ENCODE measurements around the gene TPPP3. TPM values are rescaled to one million over a fixed set of nuclear protein-coding genes. Genes with fewer than 3 reads are reported as not detected.

TPPP3 gene
- total RNA-seq, 1 experiment from 2014 or later = 0.95 TPM

DNA sequence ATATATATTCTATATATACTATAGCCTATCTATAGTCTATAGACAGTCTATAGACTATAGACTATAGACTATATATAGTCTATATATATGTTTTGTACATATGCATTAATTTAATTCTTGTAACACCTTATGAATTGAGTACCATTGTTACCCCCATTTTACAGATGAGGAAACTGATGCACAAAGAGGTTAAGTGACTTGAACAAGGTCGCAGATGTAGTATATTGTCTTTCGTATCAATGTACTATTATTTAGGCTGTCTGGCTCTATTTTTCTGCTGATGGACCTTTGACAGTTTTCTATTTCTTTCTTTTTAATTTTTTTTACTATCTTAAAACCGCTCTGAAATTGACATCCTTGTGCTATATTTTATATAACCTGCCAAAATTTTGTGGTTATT lies 52.0 kb downstream of the TPPP3 start:
- no TSS peak for BruUV-seq (replicated peaks)
- Histone ChIP-seq H3K9me3 (ENCODE audit: control insufficient read depth, insufficient read depth, low read depth, low read length) (no peaks in the 10 kb centered on the region), H3K4me1 (ENCODE audit: control insufficient read depth, insufficient read depth, low read length) (no peaks in the 10 kb centered on the region), H3K27me3 (ENCODE audit: control insufficient read depth, insufficient read depth, low read length) (no peaks in the 10 kb centered on the region), H3K4me3 (ENCODE audit: low read depth in 2 of 2, low read length in 2 of 2) (no peak overlapping the region), H3K27ac (ENCODE audit: low read length) (no peak overlapping the region), H3K36me3 (ENCODE audit: control insufficient read depth, insufficient read depth, low read length) (no peaks in the 10 kb centered on the region)
- TF ChIP-seq POLR2AphosphoS5 (IDR thresholded peaks at IDR 0.05; ENCODE audit: low read depth, low read length) (no peak), SIN3A (IDR thresholded peaks at IDR 0.05; ENCODE audit: borderline replicate concordance, insufficient read depth, low read depth, low read length) (no peak), TCF7L2 (IDR thresholded peaks at IDR 0.05; ENCODE audit: low read depth, low read length) (no peak), CTCF (IDR thresholded peaks at IDR 0.05) (no peak), REST (IDR thresholded peaks at IDR 0.05; ENCODE audit: insufficient read depth in 1 of 2, low read depth in 2 of 2, low read length in 1 of 2) (no peak)
- POLR2A ChIA-PET = no interaction called here
- DNase-seq (ENCODE audit: low read depth, low spot score) (no peak), ATAC-seq (no peak)
- CTCF ChIA-PET = no interaction called here
- intact Hi-C loops (cut with micrococcal nuclease; ENCODE audit: unreplicated experiment) (no loop called here), in situ Hi-C loops (cut with HindIII; ENCODE audit: low pct_unique_long_range_greater_than_20kb, low sequenced_read_pairs) (no loop called here)

Other genes with a start within 250 kb of the TPPP3 start
- 11.5 TPM for gene B3GNT9, start 242.5 kb downstream of the TPPP3 start, total RNA-seq (2021; ENCODE audit: unreplicated experiment)
- 18.5 TPM for gene TRADD, start 233.6 kb downstream of the TPPP3 start, total RNA-seq (2021; ENCODE audit: unreplicated experiment)
- gene FBXL8, start 233.5 kb downstream of the TPPP3 start, total RNA-seq (2021; ENCODE audit: unreplicated experiment) = 17.8 TPM
- gene HSF4, start 228.8 kb downstream of the TPPP3 start, total RNA-seq (2021; ENCODE audit: unreplicated experiment) = 38.6 TPM
- 27.9 TPM for gene NOL3, start 223.0 kb downstream of the TPPP3 start, total RNA-seq (2021; ENCODE audit: unreplicated experiment)
- gene MATCAP1, start 209.5 kb downstream of the TPPP3 start, total RNA-seq (2021; ENCODE audit: unreplicated experiment) = 13.9 TPM
- 0.41 TPM for gene EXOC3L1, start 203.4 kb downstream of the TPPP3 start, total RNA-seq (2021; ENCODE audit: unreplicated experiment)
- 74.5 TPM for gene E2F4, start 201.3 kb downstream of the TPPP3 start, total RNA-seq (2021; ENCODE audit: unreplicated experiment)
- 2.0 TPM for gene ELMO3, start 194.4 kb downstream of the TPPP3 start, total RNA-seq (2021; ENCODE audit: unreplicated experiment)
- 25.6 TPM for gene TMEM208, start 166.4 kb downstream of the TPPP3 start, total RNA-seq (2021; ENCODE audit: unreplicated experiment)
- 9.3 TPM for gene FHOD1, start 146.0 kb downstream of the TPPP3 start, total RNA-seq (2021; ENCODE audit: unreplicated experiment)
- gene SLC9A5, start 144.5 kb downstream of the TPPP3 start, total RNA-seq (2021; ENCODE audit: unreplicated experiment) = 1.7 TPM
- gene PLEKHG4, start 114.0 kb downstream of the TPPP3 start, total RNA-seq (2021; ENCODE audit: unreplicated experiment) = 6.7 TPM
- gene KCTD19, start 66.8 kb downstream of the TPPP3 start, total RNA-seq (2021; ENCODE audit: unreplicated experiment) = 0.62 TPM
- gene LRRC36, start 66.7 kb downstream of the TPPP3 start, total RNA-seq (2021; ENCODE audit: unreplicated experiment) = 0.54 TPM
- gene ZDHHC1, start 23.0 kb upstream of the TPPP3 start, total RNA-seq (2021; ENCODE audit: unreplicated experiment) = 7.8 TPM
- 0.77 TPM for gene HSD11B2, start 37.6 kb upstream of the TPPP3 start, total RNA-seq (2021; ENCODE audit: unreplicated experiment)
- 70.8 TPM for gene ATP6V0D1, start 87.7 kb upstream of the TPPP3 start, total RNA-seq (2021; ENCODE audit: unreplicated experiment)
- not detected for gene AGRP, start 90.0 kb upstream of the TPPP3 start, total RNA-seq (2021; ENCODE audit: unreplicated experiment)
- gene RIPOR1, start 135.3 kb upstream of the TPPP3 start, total RNA-seq (2021; ENCODE audit: unreplicated experiment) = 82.2 TPM
- gene CTCF, start 169.0 kb upstream of the TPPP3 start, total RNA-seq (2021; ENCODE audit: unreplicated experiment) = 33.1 TPM